Stimulated activated naive B cell treated with anti-CD40 and anti-IgM and Interleukin-4, amounts not matched to agents 10 μg/mL and 1 μg/mL and 100 μg/mL, for 72 hours (primary cell): ENCODE measurements around the gene PCGF6.

Source experiments
- ATAC-seq, 2 donors: fragments of 150-1000 bp; cut with Tn5 transposase; replicated peaks; 2 replicates each; pipeline ENCODE4 v1.10.0; 2021; ENCODE audit warnings: moderate library complexity in 1 of 2
- DNase-seq: peaks from one replicate; pipeline ENCODE4 v3.0.0; 2021
- H3K27ac Mint-ChIP-seq: one replicate; pipeline ENCODE4 v1.8.0; 2022; ENCODE audit warnings: mild to moderate bottlenecking, mixed read lengths
- H3K27me3 Mint-ChIP-seq, 2 donors: one replicate each; pipeline ENCODE4 v1.8.0; 2022; ENCODE audit warnings: mixed read lengths in 2 of 2
- H3K36me3 Mint-ChIP-seq, 2 donors: one replicate each; pipeline ENCODE4 v1.8.0; 2022; ENCODE audit warnings: mixed read lengths in 2 of 2, mild to moderate bottlenecking in 1 of 2
- H3K4me1 Mint-ChIP-seq, 2 donors: one replicate each; pipeline ENCODE4 v1.8.0; 2022; ENCODE audit warnings: mixed read lengths in 2 of 2, mild to moderate bottlenecking in 1 of 2
- H3K4me3 Mint-ChIP-seq, 2 donors: one replicate each; pipeline ENCODE4 v1.8.0; 2022; ENCODE audit warnings: mild to moderate bottlenecking in 2 of 2, mixed read lengths in 2 of 2, moderate library complexity in 1 of 2
- H3K9me3 Mint-ChIP-seq, 2 donors: one replicate each; pipeline ENCODE4 v1.8.0; 2022; ENCODE audit warnings: mixed read lengths in 2 of 2, mild to moderate bottlenecking in 1 of 2

The PCGF6 gene

DNA sequence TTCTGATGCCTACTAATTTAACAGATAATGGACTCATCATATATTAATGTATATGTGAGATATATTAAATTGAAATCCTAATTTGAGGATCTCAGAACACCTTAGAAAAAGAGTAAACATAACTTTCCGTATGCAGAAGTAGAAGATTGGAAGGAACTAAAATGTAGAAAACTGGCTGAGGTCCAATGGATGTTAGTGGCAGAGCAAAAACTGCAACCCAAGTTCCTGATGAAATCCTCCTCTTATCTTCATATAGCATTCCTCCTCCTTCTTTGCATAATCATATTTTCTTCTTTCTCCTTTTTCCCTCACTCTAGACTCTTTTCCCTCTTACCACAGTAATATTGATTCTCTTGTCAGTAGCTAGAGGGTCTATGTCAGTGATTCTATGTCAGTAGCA is 68.0 kb downstream of the PCGF6 start:
- DNase-seq, result no peak
- H3K27ac Mint-ChIP-seq, result no peak overlapping the region
- H3K36me3 Mint-ChIP-seq, result peaks cover 0 to 5% of the 10 kb centered on the region in 2 donors
- peaks cover 58 to 82% of the 10 kb centered on the region in 2 donors for H3K27me3 Mint-ChIP-seq
- ATAC-seq, result no peak
- peaks cover 6 to 8% of the 10 kb centered on the region in 2 donors for H3K4me1 Mint-ChIP-seq
- peaks cover 0 to 5% of the 10 kb centered on the region in 2 donors for H3K9me3 Mint-ChIP-seq
- no peak overlapping the region for H3K4me3 Mint-ChIP-seq

DNA sequence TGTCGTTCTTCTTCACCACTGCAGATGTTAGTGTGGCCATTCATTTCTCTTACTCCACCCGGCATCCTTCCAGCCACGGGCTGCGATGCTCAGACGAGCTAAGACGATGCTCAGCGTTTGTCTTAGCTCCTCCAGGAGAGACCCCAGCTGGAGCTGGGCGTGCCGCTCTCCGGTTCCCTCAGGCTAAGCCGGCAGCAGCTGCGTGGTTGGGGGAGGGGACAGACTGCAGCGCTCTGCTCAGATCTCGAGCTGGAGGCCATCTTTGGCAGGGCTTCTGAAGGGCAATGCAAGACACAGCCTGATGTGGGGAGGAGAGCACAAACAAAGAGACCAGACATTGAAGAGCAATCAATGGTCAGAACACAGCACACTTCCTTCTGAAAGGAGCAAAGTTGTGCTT is 69.2 kb downstream of the PCGF6 start:
- H3K36me3 Mint-ChIP-seq, result peaks cover 0 to 5% of the 10 kb centered on the region in 2 donors
- peaks cover 56 to 88% of the 10 kb centered on the region in 2 donors for H3K27me3 Mint-ChIP-seq
- peaks cover 15 to 18% of the 10 kb centered on the region in 2 donors for H3K4me1 Mint-ChIP-seq
- no peak for ATAC-seq
- no peak overlapping the region for H3K27ac Mint-ChIP-seq
- no peak overlapping the region for H3K4me3 Mint-ChIP-seq
- H3K9me3 Mint-ChIP-seq, result peaks cover 0 to 5% of the 10 kb centered on the region in 2 donors
- DNase-seq, result no peak

DNA sequence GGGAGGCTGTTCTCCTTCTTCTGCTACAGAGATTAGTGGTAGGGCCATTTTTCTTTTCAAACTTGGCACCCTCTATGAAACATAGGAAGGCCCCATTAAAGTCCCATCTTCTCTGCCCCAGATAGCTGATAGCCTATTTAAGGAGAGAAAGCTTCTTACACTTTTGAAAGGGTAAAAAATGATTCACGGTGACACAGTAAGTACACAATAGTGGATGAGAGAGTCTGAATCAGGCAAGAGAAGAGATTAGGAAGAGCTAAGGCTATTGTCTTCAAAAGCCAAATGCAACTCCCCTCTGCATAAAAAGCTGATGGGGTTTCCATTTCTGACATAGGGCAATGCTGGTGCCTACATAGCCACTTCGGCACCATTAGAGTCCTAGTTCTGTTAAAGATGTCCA is 70.4 kb downstream of the PCGF6 start:
- H3K4me3 Mint-ChIP-seq, result no peak overlapping the region
- H3K4me1 Mint-ChIP-seq, result peaks cover 17 to 24% of the 10 kb centered on the region in 2 donors
- DNase-seq (no peak), ATAC-seq (no peak)
- no peak overlapping the region for H3K27ac Mint-ChIP-seq
- H3K9me3 Mint-ChIP-seq, result peaks cover 0 to 5% of the 10 kb centered on the region in 2 donors
- H3K36me3 Mint-ChIP-seq, result peaks cover 0 to 5% of the 10 kb centered on the region in 2 donors
- H3K27me3 Mint-ChIP-seq, result peaks cover 51 to 97% of the 10 kb centered on the region in 2 donors

DNA sequence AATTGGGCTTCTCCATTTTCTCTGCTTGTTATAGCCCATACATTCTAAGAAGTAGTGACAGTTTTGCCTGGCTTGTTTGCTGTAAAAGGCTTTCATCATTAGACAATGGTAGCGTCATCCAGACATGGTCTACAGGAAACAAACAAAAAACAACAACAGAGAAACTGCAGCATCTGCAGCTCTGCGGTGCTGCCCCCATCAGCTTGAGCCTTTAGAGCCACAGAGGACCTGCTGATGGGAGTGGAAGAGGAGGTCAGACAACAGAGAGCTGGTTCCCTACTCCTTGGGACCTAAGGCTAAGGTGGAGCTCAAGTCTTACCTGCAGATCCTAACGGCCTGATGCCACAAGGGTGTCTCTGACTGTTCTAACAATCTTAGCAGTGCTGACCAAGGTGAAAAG is 70.9 kb downstream of the PCGF6 start:
- H3K36me3 Mint-ChIP-seq, result peaks cover 0 to 5% of the 10 kb centered on the region in 2 donors

DNA sequence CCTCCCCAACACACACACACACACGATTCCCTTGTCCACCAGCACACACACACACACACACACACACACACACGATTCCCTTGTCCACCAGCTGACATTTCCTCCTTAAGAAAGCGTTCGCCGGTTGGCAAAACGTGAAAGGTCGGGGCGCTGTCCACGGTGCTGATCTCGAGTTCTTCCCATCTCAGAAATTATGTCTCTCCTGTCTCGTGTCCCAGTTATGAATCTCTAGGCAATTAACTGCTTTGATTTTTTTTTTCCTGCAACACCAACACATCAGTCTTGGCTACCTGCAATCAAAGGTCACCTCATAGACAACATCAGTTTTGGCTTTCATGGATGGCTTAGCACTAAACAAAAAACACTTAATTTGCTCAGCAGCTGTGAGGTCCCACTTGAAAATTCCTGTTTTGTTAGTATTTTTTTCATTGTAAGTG is 72.1 kb downstream of the PCGF6 start:
- peak overlapping the region; percentile 56 to 73 for H3K4me3 Mint-ChIP-seq
- peaks cover 0 to 5% of the 10 kb centered on the region in 2 donors for H3K36me3 Mint-ChIP-seq
- peaks cover 17 to 24% of the 10 kb centered on the region in 2 donors for H3K4me1 Mint-ChIP-seq
- H3K27ac Mint-ChIP-seq, result peak overlapping the region; percentile 47
- DNase-seq, result no peak
- peaks cover 0 to 5% of the 10 kb centered on the region in 2 donors for H3K9me3 Mint-ChIP-seq
- H3K27me3 Mint-ChIP-seq, result peaks cover 54 to 88% of the 10 kb centered on the region in 2 donors
- no peak for ATAC-seq

More for the DNA sequence above, 70.9 kb downstream of the PCGF6 start:
- no peak for DNase-seq
- Mint-ChIP-seq H3K9me3 (peaks cover 0 to 5% of the 10 kb centered on the region in 2 donors), H3K27ac (no peak overlapping the region), H3K4me1 (peaks cover 17 to 24% of the 10 kb centered on the region in 2 donors), H3K4me3 (no peak overlapping the region), H3K27me3 (peaks cover 53 to 97% of the 10 kb centered on the region in 2 donors)
- ATAC-seq, result no peak

DNA sequence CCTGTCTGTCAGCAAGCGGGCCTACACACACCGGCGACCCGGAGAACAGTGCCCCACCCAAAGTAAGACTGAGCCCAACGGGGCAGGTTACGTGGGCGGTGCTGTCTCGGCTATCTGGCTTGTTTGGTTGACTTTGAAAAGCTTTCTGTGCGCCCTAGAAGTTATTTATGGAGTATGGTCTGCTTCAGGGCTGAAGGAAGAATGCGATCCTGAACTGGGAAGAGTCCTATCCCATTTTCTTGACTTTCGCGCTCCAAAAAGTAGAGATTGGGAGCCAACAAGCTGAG is 72.5 kb downstream of the PCGF6 start:
- Mint-ChIP-seq H3K9me3 (peaks cover 0 to 5% of the 10 kb centered on the region in 2 donors), H3K4me3 (no peak overlapping the region), H3K27ac (peak overlapping the region; percentile 47), H3K36me3 (peaks cover 0 to 5% of the 10 kb centered on the region in 2 donors), H3K4me1 (peaks cover 17 to 24% of the 10 kb centered on the region in 2 donors), H3K27me3 (peaks cover 54 to 84% of the 10 kb centered on the region in 2 donors)
- DNase-seq (no peak), ATAC-seq (no peak)

DNA sequence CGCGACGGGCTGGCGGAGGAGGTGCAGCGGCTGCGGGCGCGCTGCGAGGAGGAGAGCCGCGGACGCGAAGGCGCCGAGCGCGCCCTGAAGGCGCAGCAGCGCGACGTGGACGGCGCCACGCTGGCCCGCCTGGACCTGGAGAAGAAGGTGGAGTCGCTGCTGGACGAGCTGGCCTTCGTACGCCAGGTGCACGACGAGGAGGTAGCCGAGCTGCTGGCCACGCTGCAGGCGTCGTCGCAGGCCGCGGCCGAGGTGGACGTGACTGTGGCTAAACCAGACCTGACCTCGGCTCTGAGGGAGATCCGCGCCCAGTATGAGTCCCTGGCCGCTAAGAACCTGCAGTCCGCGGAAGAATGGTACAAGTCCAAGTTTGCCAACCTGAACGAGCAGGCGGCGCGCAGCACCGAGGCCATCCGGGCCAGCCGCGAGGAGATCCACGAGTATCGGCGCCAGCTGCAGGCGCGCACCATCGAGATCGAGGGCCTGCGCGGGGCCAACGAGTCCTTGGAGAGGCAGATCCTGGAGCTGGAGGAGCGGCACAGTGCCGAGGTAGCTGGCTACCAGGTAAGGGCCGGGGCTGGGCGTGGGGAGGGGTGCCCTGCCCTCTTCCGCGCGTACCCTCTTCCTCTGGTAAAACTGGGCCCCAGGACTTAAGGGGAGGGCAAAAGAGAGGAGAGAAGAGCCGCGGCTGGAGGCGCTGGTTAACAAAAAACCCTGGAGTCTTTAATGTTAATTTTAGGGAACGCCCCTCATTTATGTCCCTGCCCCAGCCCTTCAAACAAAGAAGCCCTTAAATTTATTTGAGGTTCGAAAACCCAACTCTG is 73.0 kb downstream of the PCGF6 start:
- DNase-seq (no peak), ATAC-seq (no peak)
- H3K36me3 Mint-ChIP-seq, result peaks cover 0 to 5% of the 10 kb centered on the region in 2 donors
- H3K4me3 Mint-ChIP-seq, result peak overlapping the region; percentile 69 to 82
- H3K4me1 Mint-ChIP-seq, result peaks cover 17 to 24% of the 10 kb centered on the region in 2 donors
- no peak overlapping the region for H3K27ac Mint-ChIP-seq
- H3K27me3 Mint-ChIP-seq, result peaks cover 56 to 84% of the 10 kb centered on the region in 2 donors
- H3K9me3 Mint-ChIP-seq, result peaks cover 0 to 5% of the 10 kb centered on the region in 2 donors

DNA sequence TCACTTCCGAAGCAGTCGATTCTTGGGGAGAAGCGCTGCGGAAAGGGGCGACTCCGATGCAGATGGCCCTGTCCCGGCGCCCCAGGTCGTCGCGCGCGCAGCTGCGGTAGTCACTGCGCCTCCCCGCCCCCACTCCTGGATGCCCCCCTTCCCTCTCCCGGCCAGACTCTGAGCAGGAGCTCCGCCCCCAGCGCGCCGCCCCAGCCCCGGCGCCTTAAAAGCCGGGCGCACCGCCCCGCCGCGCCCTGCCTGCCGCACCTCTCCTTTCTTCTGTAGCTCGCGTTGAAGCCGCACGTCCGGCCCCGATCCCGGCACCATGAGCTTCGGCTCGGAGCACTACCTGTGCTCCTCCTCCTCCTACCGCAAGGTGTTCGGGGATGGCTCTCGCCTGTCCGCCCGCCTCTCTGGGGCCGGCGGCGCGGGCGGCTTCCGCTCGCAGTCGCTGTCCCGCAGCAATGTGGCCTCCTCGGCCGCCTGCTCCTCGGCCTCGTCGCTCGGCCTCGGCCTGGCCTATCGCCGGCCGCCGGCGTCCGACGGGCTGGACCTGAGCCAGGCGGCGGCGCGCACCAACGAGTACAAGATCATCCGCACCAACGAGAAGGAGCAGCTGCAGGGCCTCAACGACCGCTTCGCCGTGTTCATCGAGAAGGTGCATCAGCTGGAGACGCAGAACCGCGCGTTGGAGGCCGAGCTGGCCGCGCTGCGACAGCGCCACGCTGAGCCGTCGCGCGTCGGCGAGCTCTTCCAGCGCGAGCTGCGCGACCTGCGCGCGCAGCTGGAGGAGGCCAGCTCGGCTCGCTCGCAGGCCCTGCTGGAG is 73.8 kb downstream of the PCGF6 start, which contains the start of gene INA:
INA (plus strand) TSS at position 243 of the 817 bp plus-strand sequence; CDS start at position 317, 74 bp downstream.
- H3K36me3 Mint-ChIP-seq, result peaks cover 0 to 5% of the 10 kb centered on the region in 2 donors
- DNase-seq (no peak), ATAC-seq (peak; percentile 79 to 86)
- H3K27ac Mint-ChIP-seq, result peak within 1 kb of the TSS; percentile 62
- peaks cover 0 to 5% of the 10 kb centered on the region in 2 donors for H3K9me3 Mint-ChIP-seq
- peak within 1 kb of the TSS; percentile 69 to 82 for H3K4me3 Mint-ChIP-seq
- peaks cover 17 to 24% of the 10 kb centered on the region in 2 donors for H3K4me1 Mint-ChIP-seq
- H3K27me3 Mint-ChIP-seq, result peaks cover 55 to 82% of the 10 kb centered on the region in 2 donors

DNA sequence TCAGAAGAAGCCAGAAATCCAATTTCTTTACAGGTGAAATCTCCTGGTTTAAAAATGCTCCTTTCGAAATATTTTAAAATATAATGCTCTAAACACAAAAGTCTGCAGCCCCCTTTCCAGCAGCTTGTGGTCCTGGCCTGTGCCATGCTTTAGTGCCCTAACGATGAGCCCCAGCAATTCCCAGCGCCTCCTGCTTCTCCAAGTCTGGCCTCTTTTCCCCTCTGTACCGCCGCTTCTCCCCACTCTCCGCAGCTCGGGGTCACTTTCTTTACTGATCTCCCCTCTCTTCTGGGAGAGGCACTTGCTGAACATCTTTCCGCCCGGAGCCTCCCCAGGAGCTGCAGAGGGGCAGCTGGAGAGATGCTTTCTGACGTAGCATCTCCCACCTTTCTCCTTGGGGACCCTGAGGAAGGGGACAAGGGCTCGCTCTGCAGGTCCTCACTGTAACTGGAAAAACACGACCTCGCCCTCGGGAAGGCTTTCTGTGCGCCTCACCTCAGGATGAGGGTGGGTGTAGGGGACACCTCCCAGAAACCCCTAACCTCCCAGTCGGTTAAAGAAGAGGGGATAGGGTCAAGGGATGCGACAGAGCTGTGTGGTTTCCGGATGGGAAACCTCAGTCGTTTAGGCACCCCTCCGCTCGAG is 74.6 kb downstream of the PCGF6 start:
- Mint-ChIP-seq H3K9me3 (peaks cover 0 to 5% of the 10 kb centered on the region in 2 donors), H3K4me3 (peak overlapping the region; percentile 69 to 82), H3K27me3 (peaks cover 52 to 81% of the 10 kb centered on the region in 2 donors), H3K36me3 (peaks cover 0 to 5% of the 10 kb centered on the region in 2 donors), H3K27ac (no peak overlapping the region), H3K4me1 (peaks cover 13 to 24% of the 10 kb centered on the region in 2 donors)
- DNase-seq (no peak), ATAC-seq (no peak)

DNA sequence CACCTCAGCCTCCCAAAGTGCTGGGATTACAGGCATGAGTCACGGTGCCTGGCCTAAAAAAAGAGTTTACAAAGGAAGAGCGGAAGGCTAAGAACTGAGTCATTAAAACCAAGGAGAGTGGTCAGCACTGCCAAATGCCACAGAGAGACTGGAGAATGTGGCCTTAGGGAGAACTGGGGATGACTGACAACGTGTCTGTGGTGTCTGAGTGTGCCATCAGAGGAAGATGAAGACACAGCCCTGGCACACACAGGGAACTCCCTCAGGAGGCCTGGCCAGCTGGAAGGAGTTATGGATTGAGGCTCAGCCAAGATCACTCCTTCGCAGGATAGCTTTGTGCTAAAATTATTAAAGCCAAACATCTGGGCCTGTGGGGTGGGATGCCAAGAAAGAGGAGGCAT is 77.9 kb downstream of the PCGF6 start:
- no peak overlapping the region for H3K4me3 Mint-ChIP-seq
- peaks cover 30 to 57% of the 10 kb centered on the region in 2 donors for H3K27me3 Mint-ChIP-seq
- no peak for ATAC-seq

DNA sequence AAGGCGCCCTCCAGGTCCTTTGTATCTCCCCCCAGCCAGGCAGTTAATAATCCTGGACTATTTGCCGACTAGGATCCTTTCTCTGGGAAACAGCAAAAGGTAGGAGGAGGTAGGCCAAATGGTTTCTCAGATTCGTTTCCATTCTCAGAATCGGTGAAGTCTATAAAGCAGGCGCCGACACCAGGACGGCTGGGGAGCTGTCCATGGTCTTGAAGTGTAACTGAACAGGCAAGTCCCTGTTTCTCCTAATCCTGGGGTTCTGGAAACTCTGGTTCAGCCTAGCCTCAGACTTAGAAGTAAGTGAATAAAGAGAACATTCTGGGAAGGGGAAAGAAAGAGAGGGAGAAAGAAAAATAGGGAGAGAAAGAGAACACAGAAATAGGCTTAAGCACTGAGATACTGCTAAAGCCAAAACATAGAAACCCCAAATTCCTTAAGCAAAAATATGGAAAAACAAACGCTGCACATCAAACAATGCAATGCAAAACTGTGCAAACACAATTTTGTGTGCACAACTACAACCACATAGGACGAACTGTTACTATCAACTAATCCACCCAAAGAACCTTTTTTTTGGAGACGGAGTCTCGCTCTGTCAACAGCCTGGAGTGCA is 85.1 kb downstream of the PCGF6 start:
- peaks cover 4 to 6% of the 10 kb centered on the region in 2 donors for H3K9me3 Mint-ChIP-seq
- DNase-seq, result no peak
- H3K4me3 Mint-ChIP-seq, result no peak overlapping the region
- peaks cover 2 to 4% of the 10 kb centered on the region in 2 donors for H3K36me3 Mint-ChIP-seq
- H3K27me3 Mint-ChIP-seq, result peaks cover 44 to 68% of the 10 kb centered on the region in 2 donors
- H3K27ac Mint-ChIP-seq, result no peak overlapping the region
- no peak for ATAC-seq
- H3K4me1 Mint-ChIP-seq, result peaks cover 0 to under 1% of the 10 kb centered on the region in 2 donors

More for the DNA sequence above, 77.9 kb downstream of the PCGF6 start:
- Mint-ChIP-seq H3K9me3 (no peaks in the 10 kb centered on the region), H3K4me1 (peaks cover 10 to 18% of the 10 kb centered on the region in 2 donors), H3K27ac (no peak overlapping the region), H3K36me3 (no peaks in the 10 kb centered on the region)
- DNase-seq, result no peak

DNA sequence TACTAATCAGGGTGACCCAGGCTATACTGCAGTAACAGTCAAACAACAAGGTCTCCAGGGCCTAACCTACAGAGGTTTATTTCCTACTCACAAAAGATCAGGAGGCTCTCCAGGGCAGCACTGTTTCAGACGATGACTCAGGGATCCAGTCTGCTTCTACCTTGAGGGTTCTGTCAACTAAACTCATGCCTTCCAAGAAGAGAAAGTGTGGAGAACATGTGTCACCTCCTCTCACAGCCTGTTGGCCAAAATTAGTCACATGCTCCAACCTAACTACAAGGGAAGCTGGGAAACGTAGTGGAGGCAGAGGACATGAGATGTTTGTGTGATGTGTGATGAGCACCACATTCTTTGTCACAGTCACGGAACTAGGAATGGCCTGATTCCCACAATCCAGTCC is 88.7 kb downstream of the PCGF6 start:
- Mint-ChIP-seq H3K36me3 (peaks cover 7 to 19% of the 10 kb centered on the region in 2 donors), H3K9me3 (peaks cover 11 to 21% of the 10 kb centered on the region in 2 donors), H3K4me1 (peaks cover 0 to 2% of the 10 kb centered on the region in 2 donors), H3K27ac (no peak overlapping the region), H3K4me3 (no peak overlapping the region), H3K27me3 (peaks cover 36 to 62% of the 10 kb centered on the region in 2 donors)
- DNase-seq (no peak), ATAC-seq (no peak)

DNA sequence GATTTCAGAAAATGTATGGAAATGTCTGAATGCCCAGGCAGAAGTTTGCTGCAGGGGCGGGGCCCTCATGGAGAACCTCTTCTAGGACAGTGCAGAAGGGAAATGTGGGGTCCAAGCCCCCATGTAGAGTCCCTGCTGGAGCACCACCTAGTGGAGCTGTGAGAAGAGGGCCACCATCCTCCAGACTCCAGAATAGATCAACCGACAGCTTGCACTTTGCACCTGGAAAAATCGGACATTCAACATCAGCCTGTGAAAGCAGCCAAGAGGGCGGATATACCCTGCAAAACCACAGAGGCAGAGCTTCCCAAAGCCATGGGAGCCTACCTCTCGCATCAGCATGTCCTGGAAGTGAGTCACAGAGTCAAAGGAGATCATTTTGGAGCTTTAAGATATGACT is 91.0 kb downstream of the PCGF6 start:
- Mint-ChIP-seq H3K36me3 (peaks cover 7 to 19% of the 10 kb centered on the region in 2 donors), H3K27ac (no peak overlapping the region), H3K4me3 (no peak overlapping the region), H3K9me3 (peaks cover 11 to 21% of the 10 kb centered on the region in 2 donors), H3K4me1 (peaks cover 0 to 2% of the 10 kb centered on the region in 2 donors), H3K27me3 (peaks cover 27 to 42% of the 10 kb centered on the region in 2 donors)
- ATAC-seq (no peak), DNase-seq (no peak)
